Aorta (tissue), 5 donors: ENCODE data around the gene BANK1. TPM values are rescaled to one million over a fixed set of nuclear protein-coding genes. Genes with fewer than 3 reads are reported as not detected.

ENCODE experiments used
- ATAC-seq: fragments of 200-7000 bp; cut with Tn5 transposase; one replicate; pipeline ENCODE4 v1.9.1; 2022; ENCODE audit warnings: moderate library complexity; ENCODE audit not compliant: low FRiP score
- DNase-seq, 2 donors: peaks; one replicate each; pipeline ENCODE4 v3.0.0-alpha.2; 2020
- H3K27ac ChIP-seq, 2 donors: one replicate each; pipeline ENCODE4 v1.5.1; 2013; ENCODE audit warnings: low read length in 2 of 2, mild to moderate bottlenecking in 2 of 2, moderate library complexity in 2 of 2, control low read depth in 1 of 2, inconsistent platforms in 1 of 2, low read depth in 1 of 2
- H3K27me3 ChIP-seq, 2 donors: one replicate each; pipeline ENCODE4 v1.6.1; 2013; ENCODE audit warnings: control low read depth in 1 of 2, low read length in 1 of 2, mild to moderate bottlenecking in 1 of 2, moderate library complexity in 1 of 2; ENCODE audit not compliant: insufficient read depth in 2 of 2, control insufficient read depth in 1 of 2
- H3K36me3 ChIP-seq, 2 donors: one replicate each; pipeline ENCODE4 v1.6.1; 2013; ENCODE audit warnings: control low read depth in 1 of 2, low read length in 1 of 2, mild to moderate bottlenecking in 1 of 2; ENCODE audit not compliant: insufficient read depth in 2 of 2, control insufficient read depth in 1 of 2
- H3K4me1 ChIP-seq, 2 donors: one replicate each; pipeline ENCODE4 v1.6.1; 2013; ENCODE audit warnings: low read length in 2 of 2, control low read depth in 1 of 2, mild to moderate bottlenecking in 1 of 2, moderate library complexity in 1 of 2; ENCODE audit not compliant: insufficient read depth in 2 of 2, control insufficient read depth in 1 of 2
- H3K4me3 ChIP-seq, 2 donors: one replicate each; pipeline ENCODE4 v1.5.1; 2013; ENCODE audit warnings: low read length in 2 of 2, control low read depth in 1 of 2, mild to moderate bottlenecking in 1 of 2
- H3K9me3 ChIP-seq: one replicate; pipeline ENCODE4 v1.6.1; 2013; ENCODE audit warnings: mild to moderate bottlenecking, low read length; ENCODE audit not compliant: control insufficient read depth
- WGBS, 2 donors: extraction: QIAGEN DNeasy Blood & Tissue Kit; methylation state at CpG; one replicate each; pipeline ENCODE4 v1.1.7; 2013; 5-methylcytosine and 5-hydroxymethylcytosine counted together
- intact Hi-C, 2 donors: fragments of 100-400 bp; cut with DNase I; formaldehyde crosslinking; loops; one replicate each; pipeline versions ENCODE4 v1.14.2 to v1.15.0; 2022
- polyA plus RNA-seq, 2 donors: library from polyadenylated mRNA; stranded (reverse); fragments of 200-250 nt; gene quantifications; one replicate each; pipeline ENCODE4 v1.2.3, GENCODE V29; 2013
- total RNA-seq, 2 donors: library from RNA; stranded (reverse); fragmentation: NEBNext Ultra II Directional; extraction: Animal tissue kit (Norgen Biotek cat#: 25700); gene quantifications; one replicate each; pipeline ENCODE4 v1.2.1, GENCODE V29; 2021
- donor health status: healthy with polysubstance abuse.
- donor health status: Bipolar disorder and iron deficiency.
- donor health status: DM: no; HTN: no; CAD: no.
- donor health status: DM: no; HTN: no; CAD: no.
- donor health status: DM: yes; HTN: yes; CAD: no.

Gene BANK1
- total and polyA plus RNA-seq, 4 donors: 0.05 to 1.8 (median 1.2) TPM

GRCh38 chr4:101777431-101777830 lies 13.1 kb upstream of the BANK1 start:
- DNase-seq: no peak
- Histone ChIP-seq H3K36me3 (no peaks in the 10 kb centered on the region), H3K27ac (no peak overlapping the region), H3K4me3 (no peak overlapping the region), H3K4me1 (no peaks in the 10 kb centered on the region), H3K9me3 (peaks cover 2% of the 10 kb centered on the region), H3K27me3 (no peaks in the 10 kb centered on the region)
- WGBS, 2 donors: 93 to 97% methylated on average over 1 of the region's 1 CpG
- ATAC-seq: no peak
- intact Hi-C loops: no loop called here

- peaks cover 2% of the 10 kb centered on the region for H3K9me3 ChIP-seq
- intact Hi-C loops: no loop called here
- DNase-seq (no peak), ATAC-seq (no peak)
- no peak overlapping the region for H3K27ac ChIP-seq
- H3K36me3 ChIP-seq: no peaks in the 10 kb centered on the region
- no peaks in the 10 kb centered on the region for H3K27me3 ChIP-seq
- H3K4me1 ChIP-seq: no peaks in the 10 kb centered on the region
- WGBS, 2 donors: 94% methylated on average over 5 of the region's 5 CpGs
- no peak overlapping the region for H3K4me3 ChIP-seq
Measured at GRCh38 chr4:101780284-101780683, 10.2 kb upstream of the BANK1 start.

GRCh38 chr4:101782546-101782945 lies 8.0 kb upstream of the BANK1 start:
- intact Hi-C loops: no loop called here
- no peak for ATAC-seq
- no peak for DNase-seq

GRCh38 chr4:101784957-101785356 lies 5.6 kb upstream of the BANK1 start:
- intact Hi-C loops: no loop called here
- 83 to 84% methylated on average over 1 of the region's 1 CpG for WGBS, 2 donors
- no peak for ATAC-seq

More at GRCh38 chr4:101782546-101782945, 8.0 kb upstream of the BANK1 start:
- no peak overlapping the region for H3K4me3 ChIP-seq
- no peak overlapping the region for H3K27ac ChIP-seq
- no peaks in the 10 kb centered on the region for H3K27me3 ChIP-seq
- peaks cover 2% of the 10 kb centered on the region for H3K9me3 ChIP-seq
- no peaks in the 10 kb centered on the region for H3K4me1 ChIP-seq
- 70 to 73% methylated on average over 2 of the region's 2 CpGs for WGBS, 2 donors
- H3K36me3 ChIP-seq: no peaks in the 10 kb centered on the region

GRCh38 chr4:101785486-101785885 lies 5.0 kb upstream of the BANK1 start:
- H3K27ac ChIP-seq: no peak overlapping the region
- no peak overlapping the region for H3K4me3 ChIP-seq
- 65 to 71% methylated on average over 1 of the region's 1 CpG for WGBS, 2 donors
- H3K36me3 ChIP-seq: no peaks in the 10 kb centered on the region
- H3K4me1 ChIP-seq: no peaks in the 10 kb centered on the region
- intact Hi-C loops: no loop called here
- H3K27me3 ChIP-seq: no peaks in the 10 kb centered on the region
- no peaks in the 10 kb centered on the region for H3K9me3 ChIP-seq
- no peak for DNase-seq
- no peak for ATAC-seq

More at GRCh38 chr4:101784957-101785356, 5.6 kb upstream of the BANK1 start:
- Histone ChIP-seq H3K4me3 (no peak overlapping the region), H3K27ac (no peak overlapping the region), H3K4me1 (no peaks in the 10 kb centered on the region), H3K9me3 (no peaks in the 10 kb centered on the region), H3K36me3 (no peaks in the 10 kb centered on the region), H3K27me3 (no peaks in the 10 kb centered on the region)
- no peak for DNase-seq

GRCh38 chr4:101787701-101788316 lies 2.7 kb upstream of the BANK1 start:
- DNase-seq (no peak), ATAC-seq (no peak)
- no peak overlapping the region for H3K27ac ChIP-seq
- H3K27me3 ChIP-seq: no peaks in the 10 kb centered on the region
- no peak overlapping the region for H3K4me3 ChIP-seq
- 89 to 91% methylated on average over 4 of the region's 4 CpGs for WGBS, 2 donors
- intact Hi-C loops: no loop called here
- H3K4me1 ChIP-seq: no peaks in the 10 kb centered on the region
- H3K9me3 ChIP-seq: no peaks in the 10 kb centered on the region
- H3K36me3 ChIP-seq: no peaks in the 10 kb centered on the region

- DNase-seq: no peak
- intact Hi-C loops: no loop called here
- H3K36me3 ChIP-seq: no peaks in the 10 kb centered on the region
- ATAC-seq: no peak
- H3K27me3 ChIP-seq: no peaks in the 10 kb centered on the region
- H3K9me3 ChIP-seq: no peaks in the 10 kb centered on the region
- no peak overlapping the region for H3K4me3 ChIP-seq
- H3K4me1 ChIP-seq: no peaks in the 10 kb centered on the region
- WGBS, 2 donors: 38 to 45% methylated on average over 12 of the region's 12 CpGs
- no peak overlapping the region for H3K27ac ChIP-seq
Measured at GRCh38 chr4:101791182-101791558, 640 bp downstream of the BANK1 start.

GRCh38 chr4:101792056-101792590 lies 1.6 kb downstream of the BANK1 start:
- Histone ChIP-seq H3K27ac (no peak overlapping the region), H3K27me3 (no peaks in the 10 kb centered on the region), H3K4me1 (no peaks in the 10 kb centered on the region), H3K4me3 (no peak overlapping the region), H3K36me3 (no peaks in the 10 kb centered on the region), H3K9me3 (no peaks in the 10 kb centered on the region)
- ATAC-seq: no peak
- WGBS, 2 donors: 53 to 70% methylated on average over 4 of the region's 4 CpGs
- intact Hi-C loops: no loop called here
- no peak for DNase-seq

- ATAC-seq (no peak), DNase-seq (no peak)
- no peaks in the 10 kb centered on the region for H3K9me3 ChIP-seq
- intact Hi-C loops: no loop called here
- no peaks in the 10 kb centered on the region for H3K36me3 ChIP-seq
- H3K4me1 ChIP-seq: no peaks in the 10 kb centered on the region
- H3K27ac ChIP-seq: no peak overlapping the region
- no peak overlapping the region for H3K4me3 ChIP-seq
- no peaks in the 10 kb centered on the region for H3K27me3 ChIP-seq
Measured at GRCh38 chr4:101793397-101793796, 2.9 kb downstream of the BANK1 start.
